Superior temporal gyrus (tissue), 1 donor: ENCODE data around the gene SUMO3.

Experiments
- DNase-seq: peaks from one replicate; pipeline ENCODE4 v3.0.0-alpha.2; 2016; ENCODE audit errors: extremely low spot score

SUMO3 gene

DNA sequence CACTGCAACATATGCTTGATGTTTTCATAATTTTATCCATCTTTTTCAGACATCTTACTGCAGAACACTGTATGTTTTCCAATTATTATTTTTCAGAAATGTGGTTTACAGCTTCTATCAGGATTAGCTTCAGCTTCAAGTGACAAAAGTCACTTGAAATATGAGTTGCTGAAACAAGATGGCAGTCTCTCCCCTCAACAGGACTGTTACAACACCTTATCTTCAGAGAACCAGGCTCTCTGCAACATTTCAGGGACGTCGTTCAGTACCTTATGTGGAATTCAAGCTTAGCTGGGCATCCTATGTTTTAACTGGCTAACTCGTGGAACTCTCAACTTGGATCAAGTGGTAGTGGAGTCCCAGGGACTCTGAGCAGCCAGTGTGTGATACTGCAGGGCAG lies 14.2 kb downstream of the SUMO3 start:
- no peak for DNase-seq

DNA sequence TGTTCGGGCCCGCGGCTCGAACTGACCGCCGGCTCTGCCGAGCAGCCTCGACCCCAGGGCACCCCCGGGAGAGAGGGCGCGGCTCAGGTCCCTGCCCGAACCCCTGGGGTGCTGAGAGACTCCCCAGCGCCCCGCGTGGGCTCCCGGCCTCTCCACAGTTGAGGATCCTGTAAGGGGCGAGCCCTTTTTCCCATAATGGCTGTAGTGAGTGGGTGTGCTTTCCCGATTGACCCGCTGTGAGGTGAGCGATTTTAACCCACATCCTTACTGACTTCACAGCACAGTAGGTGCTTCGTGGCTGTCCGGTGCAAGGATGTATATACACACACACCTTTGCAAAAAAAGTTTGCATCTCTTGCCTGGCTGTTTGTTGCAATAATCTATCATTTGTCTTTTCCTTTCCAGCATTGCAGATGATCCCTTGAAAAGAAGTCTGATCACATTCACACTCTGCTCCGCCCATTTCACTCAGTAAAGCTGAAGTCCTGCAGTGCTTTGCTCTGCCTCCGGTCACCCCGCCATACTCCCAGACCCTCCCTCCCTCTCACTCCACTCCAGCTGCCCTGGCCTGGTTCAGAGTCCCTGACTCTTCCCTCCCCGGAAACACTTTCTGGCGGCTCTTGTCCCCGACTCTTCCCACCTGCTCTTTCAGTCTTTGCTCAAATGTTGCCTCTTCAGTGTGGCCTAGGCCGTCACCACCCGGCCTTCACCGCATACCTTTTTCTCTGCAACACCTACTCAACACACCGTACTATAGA lies 15.3 kb downstream of the SUMO3 start:
- no peak for DNase-seq

DNA sequence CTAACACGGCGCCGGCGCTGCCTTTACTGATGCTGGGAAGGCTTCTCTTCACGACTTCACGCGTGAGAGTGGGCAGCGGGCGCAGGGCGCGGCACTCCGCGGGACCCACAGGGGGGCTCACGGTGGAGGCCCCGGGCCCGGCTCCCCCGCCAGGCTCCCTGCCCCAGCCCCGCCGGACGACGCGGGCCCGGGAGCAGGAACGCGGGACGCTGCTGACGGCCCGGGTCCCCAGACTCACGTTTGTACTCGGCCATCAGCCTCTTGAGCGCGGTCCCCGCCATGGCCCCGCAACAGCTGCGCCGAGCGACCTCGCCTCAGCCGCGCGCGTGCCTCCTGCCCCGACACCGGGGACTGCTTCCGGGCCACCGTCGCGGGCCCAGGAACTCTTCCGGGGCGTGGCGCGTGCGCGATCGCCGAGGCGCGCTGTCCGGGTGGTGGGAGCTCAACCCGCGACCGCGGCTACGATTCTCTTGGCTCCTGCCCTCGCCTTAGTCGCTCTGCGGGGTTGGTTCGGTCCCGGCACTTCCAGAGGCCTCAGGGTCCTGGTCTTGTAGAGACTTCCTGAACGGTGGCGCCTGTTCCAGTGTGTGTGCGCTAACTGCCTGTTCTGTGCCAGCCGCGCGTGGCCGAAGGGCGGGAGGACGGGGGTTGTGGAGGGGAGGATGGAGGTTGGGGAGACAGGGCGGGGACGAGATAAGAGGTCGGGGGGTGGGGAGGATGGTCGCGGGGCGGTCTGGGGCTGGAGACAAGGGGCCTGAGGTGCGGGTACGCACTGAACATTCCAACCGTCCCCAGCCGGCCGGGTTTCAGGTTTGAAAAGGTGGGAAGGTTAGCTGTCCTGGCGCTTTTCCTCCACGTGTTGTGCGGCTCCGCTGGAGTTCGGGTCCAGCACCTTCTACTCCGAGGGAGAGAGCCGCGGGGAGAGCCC lies 16.1 kb downstream of the SUMO3 start, which contains the start of gene UBE2G2:
UBE2G2 (minus strand) TSS at position 353 of the 928 bp plus-strand sequence; CDS start at position 281, 72 bp downstream.
- DNase-seq = peak; percentile 81

DNA sequence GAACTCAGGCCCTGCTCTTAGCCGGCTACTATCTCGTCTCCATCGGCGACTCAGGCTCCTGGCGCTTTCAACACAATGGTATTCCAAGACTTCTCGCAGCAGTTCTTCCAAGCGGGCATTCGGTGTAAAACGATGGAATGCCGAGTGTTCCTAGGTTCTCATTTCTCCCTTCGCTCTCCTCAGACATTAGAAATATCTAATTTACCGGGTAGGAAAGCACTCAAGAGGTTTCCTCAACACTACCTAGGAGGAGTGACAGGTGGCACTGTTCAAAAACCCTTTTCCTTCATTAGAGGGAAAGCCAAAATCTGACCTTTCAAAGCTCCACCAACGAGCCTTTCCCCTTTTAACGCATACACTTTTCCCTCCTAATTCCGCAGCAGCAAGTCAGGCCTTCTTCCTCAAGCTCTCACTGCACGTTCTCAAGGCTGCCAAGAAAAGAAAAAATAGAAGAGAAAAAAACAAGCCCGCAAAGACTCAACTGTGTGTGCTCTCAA lies 16.8 kb downstream of the SUMO3 start:
- peak; percentile 17 for DNase-seq

DNA sequence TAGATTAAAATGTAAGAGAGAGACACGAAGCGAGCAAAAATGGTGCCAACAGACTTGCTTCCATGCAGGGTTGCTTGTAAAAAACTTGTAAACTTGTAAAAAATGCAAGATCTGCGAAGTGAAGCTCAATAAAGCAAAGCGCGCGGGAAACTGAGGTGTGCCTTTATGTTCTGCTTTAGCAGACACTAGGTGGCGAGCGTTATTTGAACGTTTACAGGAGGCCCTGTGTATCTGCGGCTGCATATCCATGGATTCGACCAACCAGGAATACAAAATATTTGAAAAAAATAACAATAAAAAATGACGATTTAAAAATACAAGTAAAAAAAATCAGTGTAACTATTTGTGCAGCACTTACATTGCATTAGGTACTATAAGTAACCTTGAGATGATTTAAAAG lies 17.8 kb downstream of the SUMO3 start:
- DNase-seq = peak; percentile 34

DNA sequence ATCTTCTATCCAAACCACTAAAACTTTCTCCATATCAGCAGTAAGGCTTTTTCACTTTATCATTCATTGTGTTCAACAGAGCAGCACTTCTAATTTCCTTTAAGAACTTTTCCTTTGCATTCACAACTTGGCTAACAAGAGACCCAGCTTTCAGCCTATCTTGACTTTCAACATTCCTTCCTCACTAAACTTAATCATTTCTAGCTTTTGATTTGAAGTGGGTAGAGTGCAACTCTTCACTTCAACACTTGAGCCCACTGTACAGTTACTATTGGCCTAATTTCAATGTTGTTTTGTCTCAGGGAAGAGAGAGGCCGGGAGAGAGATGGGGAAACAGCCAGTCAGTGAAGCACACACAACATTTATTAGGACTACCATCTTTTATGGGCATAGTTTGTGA lies 18.2 kb downstream of the SUMO3 start:
- no peak for DNase-seq

DNA sequence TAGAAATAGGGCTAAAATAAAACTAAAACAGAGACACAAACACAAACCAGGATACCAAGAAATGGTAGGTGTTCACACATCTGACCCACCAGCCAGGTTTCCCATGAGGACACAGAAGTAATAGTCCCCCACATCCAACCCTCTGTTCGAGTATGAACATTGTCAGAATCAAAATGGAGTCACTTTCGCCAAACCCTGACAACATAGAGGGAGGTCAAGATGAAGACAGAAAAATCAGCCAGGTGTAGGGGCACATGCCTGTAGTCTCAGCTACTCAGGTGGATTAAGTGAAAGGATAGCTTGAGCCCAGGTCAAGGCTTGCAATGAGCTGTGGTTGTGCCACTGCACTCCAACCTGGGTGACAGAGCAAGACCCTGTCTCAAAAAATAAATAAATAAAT lies 20.1 kb downstream of the SUMO3 start:
- no peak for DNase-seq

DNA sequence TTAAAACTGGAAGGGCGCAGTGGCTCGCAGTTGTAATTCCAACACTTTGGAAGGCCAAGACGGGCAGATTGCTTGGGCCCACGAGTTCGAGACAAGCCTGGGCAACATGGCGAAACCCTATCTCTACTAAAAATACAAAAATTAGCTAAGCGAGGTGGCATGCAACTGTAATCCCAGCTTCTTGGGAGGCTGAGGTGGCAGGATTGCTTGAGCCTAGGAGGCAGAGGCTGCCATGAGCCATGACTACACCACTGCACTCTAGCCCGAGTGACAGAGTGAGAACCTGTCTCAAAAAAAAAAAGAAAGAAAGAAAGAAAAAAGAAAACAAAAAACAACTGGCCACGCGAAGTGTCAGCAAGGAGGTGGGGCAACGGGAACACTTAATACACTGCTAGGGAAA lies 22.5 kb downstream of the SUMO3 start:
- no peak for DNase-seq

DNA sequence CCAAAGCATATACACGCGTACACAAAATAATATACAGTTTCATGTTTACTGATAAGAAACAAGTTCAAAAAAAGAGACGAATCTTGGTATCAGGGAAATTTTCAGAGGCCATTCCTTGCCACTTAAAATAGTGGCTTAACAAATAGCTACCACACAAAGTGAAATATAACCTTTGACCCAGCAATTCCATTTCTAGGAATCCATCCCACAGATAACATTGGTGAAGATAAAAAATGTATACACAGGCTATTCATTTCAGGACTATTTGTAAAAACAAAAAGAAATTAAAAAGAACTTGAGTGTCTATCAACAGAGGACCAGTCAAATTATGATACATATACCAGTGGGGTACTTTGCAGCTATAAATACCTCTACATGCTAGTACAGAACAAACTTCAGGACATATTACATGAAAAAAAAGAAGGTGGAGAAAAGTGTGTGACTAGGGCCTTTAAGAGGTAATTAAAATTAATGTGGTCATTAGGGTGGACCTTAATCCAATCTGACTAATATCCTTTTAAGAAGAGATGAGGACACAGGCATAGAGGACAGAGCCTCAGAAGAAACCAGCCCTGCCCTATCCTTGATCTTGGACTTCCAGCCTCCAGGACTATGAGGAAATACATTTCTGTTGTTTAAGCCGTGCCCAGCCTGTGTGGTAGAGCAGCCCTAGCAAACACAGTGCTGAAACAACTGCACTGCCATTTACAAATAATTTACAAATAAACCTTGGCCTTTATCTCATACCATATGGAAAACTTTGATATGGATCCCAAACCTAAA lies 24.1 kb downstream of the SUMO3 start:
- DNase-seq = no peak

DNA sequence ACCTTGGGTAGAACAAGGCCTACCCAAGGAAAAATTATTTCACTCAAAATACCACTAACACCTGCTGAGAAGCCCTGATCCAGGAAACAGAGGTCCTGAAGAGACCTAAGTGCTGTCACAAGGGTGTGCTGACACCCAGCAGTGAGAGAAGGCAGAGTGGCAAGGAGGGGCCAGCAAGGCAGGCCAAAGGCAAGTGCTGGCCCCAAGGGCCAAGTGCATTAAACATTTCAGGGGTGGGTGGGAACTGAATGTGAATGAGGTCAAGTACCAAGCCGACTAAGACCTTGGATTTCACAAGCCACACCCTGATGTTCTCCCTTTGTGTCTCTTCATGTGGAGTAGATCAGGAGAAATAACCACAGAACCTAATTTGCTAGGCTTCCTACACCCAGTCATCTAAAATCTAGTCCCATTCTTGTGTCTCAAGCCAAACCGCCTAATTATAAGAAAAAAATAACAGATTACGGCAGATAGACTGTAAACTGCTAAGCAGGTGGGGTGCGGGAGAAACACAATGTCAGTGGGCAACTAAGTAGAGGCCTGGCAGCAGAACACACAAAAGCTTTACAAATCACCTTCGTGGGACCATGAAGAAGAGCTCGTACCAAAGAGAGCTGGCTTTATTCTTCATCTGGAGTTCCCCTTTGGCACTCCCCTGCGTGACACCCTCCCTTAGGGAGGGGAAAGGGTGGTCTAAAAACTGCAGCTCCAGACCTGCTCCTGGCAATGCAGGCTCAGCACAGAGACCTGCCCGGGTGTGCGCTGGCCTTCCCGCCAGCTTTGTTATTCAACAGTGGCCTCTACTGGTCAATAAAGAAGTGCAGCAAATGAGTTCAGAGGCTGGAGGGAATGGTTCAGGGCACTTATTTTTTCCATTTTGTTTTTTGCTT lies 24.9 kb downstream of the SUMO3 start:
- peak; percentile 78 for DNase-seq

DNA sequence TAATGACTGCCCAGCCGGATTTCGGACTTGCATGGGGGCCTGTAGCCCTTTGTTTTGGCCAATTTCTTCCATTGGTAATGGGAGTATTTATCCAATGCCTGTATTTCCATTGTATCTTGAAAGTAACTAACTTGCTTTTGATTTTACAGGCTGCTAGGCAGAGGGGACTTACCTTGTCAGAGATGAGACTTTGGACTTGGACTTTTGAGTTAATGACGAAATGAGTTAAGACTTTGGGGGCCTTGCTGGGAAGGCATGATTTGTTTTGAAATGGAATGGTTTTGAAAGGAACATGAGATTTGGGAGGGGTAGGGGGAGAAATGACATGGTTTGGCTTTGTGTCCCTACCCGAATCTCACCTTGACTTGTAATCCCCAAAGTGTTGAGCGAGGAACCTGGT lies 25.9 kb downstream of the SUMO3 start:
- DNase-seq = no peak

DNA sequence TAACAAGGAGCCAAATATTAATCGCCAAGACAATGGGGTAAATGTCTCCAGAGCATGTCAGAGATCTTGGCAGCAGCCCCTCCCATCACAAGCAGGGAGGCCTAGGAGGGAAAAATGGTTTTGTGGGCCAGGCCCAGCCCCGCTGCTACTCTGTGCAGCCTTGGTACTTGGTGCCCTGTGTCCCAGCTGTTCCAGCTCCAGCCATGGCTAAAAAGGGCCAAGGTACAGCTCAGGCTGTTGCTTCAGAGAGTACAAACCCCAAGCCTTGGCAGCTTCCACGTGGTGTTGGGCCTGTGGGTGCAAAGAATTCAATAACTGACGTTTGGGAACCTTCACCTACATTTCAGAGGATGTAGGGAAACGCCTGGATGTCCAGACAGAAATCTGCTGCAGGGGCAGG lies 26.6 kb downstream of the SUMO3 start:
- DNase-seq = no peak

DNA sequence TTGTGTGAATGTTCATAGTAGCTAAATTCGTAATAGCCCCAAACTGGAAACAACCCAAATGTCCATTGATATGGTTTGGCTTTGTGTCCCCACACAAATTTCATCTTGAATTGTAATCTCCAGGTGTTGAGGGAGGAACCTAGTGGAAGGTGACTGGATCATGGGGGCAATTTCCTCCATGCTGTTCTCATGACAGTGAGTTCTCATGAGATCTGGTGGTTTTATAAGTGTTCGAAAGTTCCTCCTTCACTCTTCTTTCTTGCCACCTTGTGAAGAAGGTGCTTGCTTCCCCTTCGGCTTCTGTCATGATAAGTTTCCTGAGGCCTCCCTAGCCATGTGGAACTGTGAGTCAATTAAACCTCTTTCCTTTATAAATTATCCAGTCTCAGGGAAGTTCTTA lies 27.5 kb downstream of the SUMO3 start:
- DNase-seq = no peak

DNA sequence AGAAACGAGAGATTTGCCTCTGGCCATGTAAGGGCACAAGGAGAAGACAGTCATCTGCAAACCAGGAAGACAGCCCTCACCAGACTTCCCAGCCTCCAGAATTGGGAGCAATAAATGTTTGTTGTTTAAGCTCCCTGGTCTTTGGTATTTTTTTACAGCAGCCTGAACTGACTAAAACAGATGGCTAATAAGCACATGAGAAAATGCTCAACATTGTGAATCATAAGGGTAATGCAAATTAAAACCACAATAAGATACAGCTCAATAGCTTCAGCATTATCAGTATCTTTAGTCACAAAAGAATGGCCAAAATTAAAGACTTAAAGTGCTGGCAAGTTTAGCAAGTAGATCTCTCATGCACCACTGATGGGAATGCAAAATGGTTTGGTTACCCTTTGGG lies 28.0 kb downstream of the SUMO3 start:
- no peak for DNase-seq

DNA sequence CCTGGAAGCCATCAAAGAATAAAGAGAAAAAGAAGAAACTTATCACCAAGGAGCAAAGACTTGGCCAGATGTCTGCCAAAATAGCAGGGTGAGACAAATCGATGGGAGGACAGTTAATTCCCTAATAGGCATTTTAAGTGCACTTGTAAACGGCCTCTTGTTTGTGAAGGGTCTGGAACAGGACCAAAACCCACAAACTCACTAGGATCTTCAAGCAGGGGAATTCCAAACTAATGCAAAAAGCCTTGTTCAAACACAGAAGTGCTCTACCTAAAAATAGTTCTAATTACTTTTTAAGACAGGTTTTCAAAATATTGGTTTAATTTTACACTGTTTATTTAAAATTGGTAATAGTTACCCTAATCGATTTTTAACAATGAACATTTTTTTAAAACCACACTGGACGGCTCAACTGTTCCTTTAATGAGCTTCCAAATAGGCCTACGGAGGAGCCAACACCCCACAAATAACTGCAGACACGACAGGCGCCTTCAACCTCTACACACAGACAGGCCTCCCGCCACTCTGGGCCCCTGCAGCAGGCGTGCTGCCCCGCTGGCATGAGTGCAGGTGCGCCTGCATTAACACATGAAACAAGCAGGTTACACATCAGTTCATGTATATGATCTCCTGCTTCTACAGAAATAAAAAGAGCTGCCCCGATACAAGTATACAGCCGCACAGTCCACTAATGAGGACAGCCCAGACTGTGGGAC lies 32.1 kb downstream of the SUMO3 start:
- DNase-seq = no peak

DNA sequence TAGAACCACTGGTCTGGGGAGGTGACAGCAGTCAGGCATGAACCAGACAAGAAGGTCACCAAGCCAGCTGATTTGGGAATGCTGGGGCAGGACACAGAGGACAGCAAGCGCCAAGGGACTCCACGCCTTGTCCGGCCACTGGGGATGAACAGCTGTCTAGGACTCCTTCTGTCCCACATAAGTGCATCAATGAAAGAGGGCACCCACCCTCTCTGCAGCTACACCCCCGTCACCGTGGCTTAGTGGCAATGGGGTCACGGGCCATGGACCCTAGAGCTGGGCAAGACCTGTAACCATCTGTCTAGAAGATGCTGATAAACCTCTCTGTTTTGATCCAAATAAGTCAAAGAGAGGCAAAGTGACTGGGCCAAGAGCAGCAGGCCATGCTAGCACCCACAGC lies 33.1 kb downstream of the SUMO3 start:
- no peak for DNase-seq

DNA sequence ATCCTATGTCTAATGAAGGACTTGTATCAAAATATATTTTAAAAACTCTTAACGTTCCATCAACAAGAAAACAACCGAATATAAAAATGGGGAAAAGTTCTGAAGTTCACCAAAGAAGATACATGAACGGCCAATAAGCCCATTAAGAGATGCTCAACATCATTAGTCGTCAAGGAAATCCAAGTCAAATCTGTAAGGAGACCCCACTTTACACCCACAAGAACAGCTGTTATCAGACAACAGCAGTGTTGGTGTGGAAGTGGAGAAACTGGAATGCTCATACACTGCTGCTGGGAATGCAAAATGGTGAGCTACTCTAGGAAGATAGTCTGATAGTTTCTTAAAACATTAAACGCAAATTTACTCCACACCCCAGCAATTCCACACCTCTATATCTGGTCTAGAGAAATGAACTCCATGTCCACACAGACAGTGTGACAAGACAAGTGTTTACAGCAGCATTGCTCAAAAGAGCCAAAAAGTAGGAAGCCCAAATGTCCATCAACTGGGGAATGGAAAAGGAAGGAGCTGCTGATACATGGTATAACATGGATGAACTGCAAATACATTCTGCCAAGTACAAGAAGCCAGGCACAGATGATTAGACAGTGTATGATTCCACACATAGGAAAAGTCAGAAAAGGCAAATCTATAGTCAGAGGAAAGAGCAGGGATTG lies 34.7 kb downstream of the SUMO3 start:
- DNase-seq = no peak

DNA sequence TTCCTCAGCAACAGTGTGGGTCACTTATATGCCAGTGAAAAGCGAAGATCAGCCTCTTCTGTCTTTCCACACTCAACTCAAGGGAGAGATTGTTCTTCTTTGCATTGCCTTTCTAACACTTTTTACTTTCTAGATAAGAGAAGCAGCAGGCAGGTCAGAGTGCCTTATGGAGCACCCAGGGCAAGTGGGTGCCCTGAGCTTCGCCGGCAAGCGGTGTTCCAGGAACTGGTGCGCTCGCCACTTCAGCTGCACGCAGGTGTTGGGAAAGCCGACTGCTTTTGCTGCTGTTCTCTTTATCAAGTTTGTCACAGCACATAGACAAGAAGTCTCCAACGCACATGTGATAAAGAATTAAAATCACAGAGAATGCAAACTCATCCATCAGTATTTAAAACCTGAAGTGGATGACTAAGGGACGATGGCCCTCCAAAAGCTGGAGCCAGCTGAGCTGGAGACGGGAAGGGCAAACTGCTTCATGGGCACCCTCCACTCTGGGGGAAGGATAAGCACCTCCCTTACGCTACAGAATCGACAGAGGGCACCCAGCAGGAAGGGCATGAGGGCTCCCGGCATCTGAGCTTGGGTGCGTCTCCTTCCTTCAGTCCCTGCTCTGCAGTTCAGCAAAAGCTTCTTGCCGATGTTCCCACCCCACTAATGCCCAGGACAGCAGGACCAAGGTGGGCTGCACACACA lies 36.9 kb downstream of the SUMO3 start:
- DNase-seq = no peak

DNA sequence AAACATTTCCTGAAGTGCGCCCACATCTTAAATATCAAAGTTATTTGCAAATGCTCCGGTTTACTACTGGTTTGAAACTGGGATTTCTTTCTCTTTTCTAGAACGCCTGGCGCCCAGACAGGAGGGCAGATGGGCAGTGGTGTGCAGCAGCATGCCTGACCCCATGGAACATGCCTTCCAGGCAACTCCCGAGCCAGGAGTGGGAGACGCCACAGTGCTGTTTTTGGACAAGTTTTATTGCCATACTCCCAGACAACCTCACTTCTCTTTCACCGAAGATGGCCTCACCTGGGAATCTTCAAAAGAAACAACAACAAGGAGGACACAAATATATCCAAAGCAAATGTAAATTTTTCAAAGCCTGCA lies 37.7 kb downstream of the SUMO3 start:
- no peak for DNase-seq
